Measurements from ENCODE around the gene MEGF11.
A peak's percentile ranks its signal among the peaks of the same experiment; 100 is the strongest.

Gene MEGF11

DNA sequence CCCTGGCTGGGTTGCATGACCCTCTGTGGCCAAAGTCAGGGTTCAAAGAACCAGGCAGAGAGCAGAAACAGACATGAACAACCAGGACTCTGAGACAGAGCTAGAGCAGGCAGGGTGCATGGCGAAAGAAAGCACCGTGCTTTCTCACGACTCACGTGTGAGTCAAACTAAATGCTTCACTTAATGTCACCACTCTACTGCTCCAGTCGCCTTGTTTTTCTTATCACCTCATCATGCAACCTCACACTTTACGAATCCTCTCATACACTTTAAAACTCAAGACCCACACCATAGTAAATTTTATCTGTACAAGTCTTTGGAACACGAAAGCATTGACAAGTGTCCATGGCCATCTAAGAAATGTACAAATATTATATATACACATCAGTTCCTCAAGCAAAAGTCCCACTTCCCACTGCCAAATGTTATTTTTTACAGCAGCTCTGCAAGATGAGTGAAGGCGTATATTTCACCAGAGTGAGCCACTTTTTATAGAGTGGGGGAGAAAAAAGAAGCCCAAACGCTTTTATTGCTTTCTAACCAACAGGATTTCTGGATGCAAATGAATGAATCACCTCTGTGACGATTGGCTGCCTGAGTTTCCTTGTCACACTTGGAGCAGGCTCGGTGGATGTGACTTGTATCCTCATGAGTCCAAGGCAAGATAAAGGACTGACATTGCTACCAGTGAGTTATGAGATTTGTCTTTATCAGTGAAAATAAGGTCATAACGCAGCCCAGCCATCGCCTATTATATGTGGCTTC, 16.0 kb upstream of the MEGF11 start (continued):
- TF ChIP-seq, protein P1, sequence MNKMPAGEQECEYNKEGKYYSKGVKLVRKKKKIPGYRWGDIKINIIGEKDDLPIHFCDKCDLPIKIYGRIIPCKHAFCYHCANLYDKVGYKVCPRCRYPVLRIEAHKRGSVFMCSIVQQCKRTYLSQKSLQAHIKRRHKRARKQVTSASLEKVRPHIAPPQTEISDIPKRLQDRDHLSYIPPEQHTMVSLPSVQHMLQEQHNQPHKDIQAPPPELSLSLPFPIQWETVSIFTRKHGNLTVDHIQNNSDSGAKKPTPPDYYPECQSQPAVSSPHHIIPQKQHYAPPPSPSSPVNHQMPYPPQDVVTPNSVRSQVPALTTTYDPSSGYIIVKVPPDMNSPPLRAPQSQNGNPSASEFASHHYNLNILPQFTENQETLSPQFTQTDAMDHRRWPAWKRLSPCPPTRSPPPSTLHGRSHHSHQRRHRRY (tag by site-specific recombination; IDR thresholded peaks at IDR 0.05) = no peak
- TF ChIP-seq ZNF529 (tag by site-specific recombination; IDR thresholded peaks at IDR 0.05; ENCODE audit: insufficient replicate concordance) (no peak), ZNF544 (tag by site-specific recombination; IDR thresholded peaks at IDR 0.05) (no peak), ZNF621 (tag by site-specific recombination; IDR thresholded peaks at IDR 0.05) (no peak), ZNF571 (tag by site-specific recombination; IDR thresholded peaks at IDR 0.05) (no peak), SP7 (tag by site-specific recombination; IDR thresholded peaks at IDR 0.05) (peak; percentile 87), ZNF394 (tag by site-specific recombination; IDR thresholded peaks at IDR 0.05; ENCODE audit: borderline replicate concordance) (no peak), ZNF837 (tag by site-specific recombination; IDR thresholded peaks at IDR 0.05) (no peak), ZNF561 (tag by site-specific recombination; IDR thresholded peaks at IDR 0.05; ENCODE audit: borderline replicate concordance) (0 out of 2 replicates have a peak, but pooled peaks have one; percentile 49), ZNF121 (tag by site-specific recombination; IDR thresholded peaks at IDR 0.05) (no peak), IKZF3 (tag by site-specific recombination; IDR thresholded peaks at IDR 0.05) (no peak), ZNF677 (tag by site-specific recombination; IDR thresholded peaks at IDR 0.05) (no peak), ZNF521 (tag by site-specific recombination; IDR thresholded peaks at IDR 0.05) (no peak), ZNF658 (tag by site-specific recombination; IDR thresholded peaks at IDR 0.05) (no peak), ZNF221 (tag by site-specific recombination; IDR thresholded peaks at IDR 0.05; ENCODE audit: borderline replicate concordance) (no peak), KLF8 (tag by site-specific recombination; IDR thresholded peaks at IDR 0.05) (peak; percentile 82), KLF16 (tag by site-specific recombination; IDR thresholded peaks at IDR 0.05) (peak; percentile 72), ZFP37 (tag by site-specific recombination; IDR thresholded peaks at IDR 0.05) (peak; percentile 65; the same call in 1 of the 2 replicates), ZNF335 (tag by site-specific recombination; conservative IDR thresholded peaks at IDR 0.05) (peak; percentile 83), ZNF433 (tag by site-specific recombination; IDR thresholded peaks at IDR 0.05; ENCODE audit: low read depth) (no peak), ZBTB17 (tag by site-specific recombination; IDR thresholded peaks at IDR 0.05) (peak; percentile 91), ZNF747 (tag by site-specific recombination; IDR thresholded peaks at IDR 0.05) (no peak), ZNF211 (tag by site-specific recombination; IDR thresholded peaks at IDR 0.05; ENCODE audit: low read depth) (no peak), ZNF792 (tag by site-specific recombination; IDR thresholded peaks at IDR 0.05) (no peak), SP2 (tag by site-specific recombination; IDR thresholded peaks at IDR 0.05) (peak; percentile 50), ZNF707 (tag by site-specific recombination; IDR thresholded peaks at IDR 0.05) (no peak), GLIS1 (tag by site-specific recombination; IDR thresholded peaks at IDR 0.05) (no peak)
- TF ChIP-seq, protein P2, sequence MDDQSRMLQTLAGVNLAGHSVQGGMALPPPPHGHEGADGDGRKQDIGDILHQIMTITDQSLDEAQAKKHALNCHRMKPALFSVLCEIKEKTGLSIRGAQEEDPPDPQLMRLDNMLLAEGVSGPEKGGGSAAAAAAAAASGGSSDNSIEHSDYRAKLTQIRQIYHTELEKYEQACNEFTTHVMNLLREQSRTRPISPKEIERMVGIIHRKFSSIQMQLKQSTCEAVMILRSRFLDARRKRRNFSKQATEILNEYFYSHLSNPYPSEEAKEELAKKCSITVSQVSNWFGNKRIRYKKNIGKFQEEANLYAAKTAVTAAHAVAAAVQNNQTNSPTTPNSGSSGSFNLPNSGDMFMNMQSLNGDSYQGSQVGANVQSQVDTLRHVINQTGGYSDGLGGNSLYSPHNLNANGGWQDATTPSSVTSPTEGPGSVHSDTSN (CRISPR knock-in tag; IDR thresholded peaks at IDR 0.05) = no peak
- TF ChIP-seq, protein P3, sequence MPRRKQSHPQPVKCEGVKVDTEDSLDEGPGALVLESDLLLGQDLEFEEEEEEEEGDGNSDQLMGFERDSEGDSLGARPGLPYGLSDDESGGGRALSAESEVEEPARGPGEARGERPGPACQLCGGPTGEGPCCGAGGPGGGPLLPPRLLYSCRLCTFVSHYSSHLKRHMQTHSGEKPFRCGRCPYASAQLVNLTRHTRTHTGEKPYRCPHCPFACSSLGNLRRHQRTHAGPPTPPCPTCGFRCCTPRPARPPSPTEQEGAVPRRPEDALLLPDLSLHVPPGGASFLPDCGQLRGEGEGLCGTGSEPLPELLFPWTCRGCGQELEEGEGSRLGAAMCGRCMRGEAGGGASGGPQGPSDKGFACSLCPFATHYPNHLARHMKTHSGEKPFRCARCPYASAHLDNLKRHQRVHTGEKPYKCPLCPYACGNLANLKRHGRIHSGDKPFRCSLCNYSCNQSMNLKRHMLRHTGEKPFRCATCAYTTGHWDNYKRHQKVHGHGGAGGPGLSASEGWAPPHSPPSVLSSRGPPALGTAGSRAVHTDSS (tag by site-specific recombination; IDR thresholded peaks at IDR 0.05) = no peak
- TF ChIP-seq, protein P4, sequence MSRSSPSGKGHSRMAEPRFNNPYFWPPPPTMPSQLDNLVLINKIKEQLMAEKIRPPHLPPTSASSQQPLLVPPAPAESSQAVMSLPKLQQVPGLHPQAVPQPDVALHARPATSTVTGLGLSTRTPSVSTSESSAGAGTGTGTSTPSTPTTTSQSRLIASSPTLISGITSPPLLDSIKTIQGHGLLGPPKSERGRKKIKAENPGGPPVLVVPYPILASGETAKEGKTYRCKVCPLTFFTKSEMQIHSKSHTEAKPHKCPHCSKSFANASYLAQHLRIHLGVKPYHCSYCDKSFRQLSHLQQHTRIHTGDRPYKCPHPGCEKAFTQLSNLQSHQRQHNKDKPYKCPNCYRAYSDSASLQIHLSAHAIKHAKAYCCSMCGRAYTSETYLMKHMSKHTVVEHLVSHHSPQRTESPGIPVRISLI (tag by site-specific recombination; IDR thresholded peaks at IDR 0.05) = peak; percentile 99
- TF ChIP-seq, protein P5, sequence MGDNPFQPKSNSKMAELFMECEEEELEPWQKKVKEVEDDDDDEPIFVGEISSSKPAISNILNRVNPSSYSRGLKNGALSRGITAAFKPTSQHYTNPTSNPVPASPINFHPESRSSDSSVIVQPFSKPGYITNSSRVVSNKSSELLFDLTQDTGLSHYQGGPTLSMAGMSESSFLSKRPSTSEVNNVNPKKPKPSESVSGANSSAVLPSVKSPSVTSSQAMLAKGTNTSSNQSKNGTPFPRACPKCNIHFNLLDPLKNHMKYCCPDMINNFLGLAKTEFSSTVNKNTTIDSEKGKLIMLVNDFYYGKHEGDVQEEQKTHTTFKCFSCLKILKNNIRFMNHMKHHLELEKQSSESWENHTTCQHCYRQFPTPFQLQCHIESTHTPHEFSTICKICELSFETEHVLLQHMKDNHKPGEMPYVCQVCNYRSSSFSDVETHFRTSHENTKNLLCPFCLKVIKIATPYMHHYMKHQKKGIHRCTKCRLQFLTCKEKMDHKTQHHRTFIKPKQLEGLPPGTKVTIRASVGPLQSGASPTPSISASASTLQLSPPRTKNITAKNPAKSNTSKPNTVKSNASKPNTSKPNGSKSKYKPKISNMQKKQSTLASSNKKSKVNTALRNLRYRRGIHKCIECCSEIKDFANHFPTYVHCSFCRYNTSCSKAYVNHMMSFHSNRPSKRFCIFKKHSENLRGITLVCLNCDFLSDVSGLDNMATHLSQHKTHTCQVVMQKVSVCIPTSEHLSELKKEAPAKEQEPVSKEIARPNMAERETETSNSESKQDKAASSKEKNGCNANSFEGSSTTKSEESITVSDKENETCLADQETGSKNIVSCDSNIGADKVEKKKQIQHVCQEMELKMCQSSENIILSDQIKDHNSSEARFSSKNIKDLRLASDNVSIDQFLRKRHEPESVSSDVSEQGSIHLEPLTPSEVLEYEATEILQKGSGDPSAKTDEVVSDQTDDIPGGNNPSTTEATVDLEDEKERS (tag by site-specific recombination; IDR thresholded peaks at IDR 0.05) = peak; percentile 30; the same call in 1 of the 2 replicates
- TF ChIP-seq, protein P6, sequence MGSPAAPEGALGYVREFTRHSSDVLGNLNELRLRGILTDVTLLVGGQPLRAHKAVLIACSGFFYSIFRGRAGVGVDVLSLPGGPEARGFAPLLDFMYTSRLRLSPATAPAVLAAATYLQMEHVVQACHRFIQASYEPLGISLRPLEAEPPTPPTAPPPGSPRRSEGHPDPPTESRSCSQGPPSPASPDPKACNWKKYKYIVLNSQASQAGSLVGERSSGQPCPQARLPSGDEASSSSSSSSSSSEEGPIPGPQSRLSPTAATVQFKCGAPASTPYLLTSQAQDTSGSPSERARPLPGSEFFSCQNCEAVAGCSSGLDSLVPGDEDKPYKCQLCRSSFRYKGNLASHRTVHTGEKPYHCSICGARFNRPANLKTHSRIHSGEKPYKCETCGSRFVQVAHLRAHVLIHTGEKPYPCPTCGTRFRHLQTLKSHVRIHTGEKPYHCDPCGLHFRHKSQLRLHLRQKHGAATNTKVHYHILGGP (tag by site-specific recombination; IDR thresholded peaks at IDR 0.05) = no peak
